GM19351 (cell line): ENCODE data around the gene CACNA1D.

Source experiments
- ATAC-seq: cut with Tn5 transposase; IDR thresholded peaks from one replicate; pipeline ENCODE4 v1.9.1; 2021; ENCODE audit warnings: mild to moderate bottlenecking, moderate library complexity; ENCODE audit not compliant: unreplicated experiment

The CACNA1D gene

GRCh38 chr3:53835257-53835656 is 340.8 kb downstream of the CACNA1D start:
- no peak for ATAC-seq

- no peak for ATAC-seq
These were observed 341.9 kb downstream of the CACNA1D start for GRCh38 chr3:53836084-53836872.

GRCh38 chr3:53837331-53837730 is 342.9 kb downstream of the CACNA1D start:
- ATAC-seq = no peak

GRCh38 chr3:53841296-53841695 is 346.9 kb downstream of the CACNA1D start:
- ATAC-seq = no peak

- ATAC-seq = no peak
These were observed 348.2 kb downstream of the CACNA1D start for GRCh38 chr3:53842436-53843194.

GRCh38 chr3:53843195-53844177 is 349.1 kb downstream of the CACNA1D start:
- no peak for ATAC-seq

GRCh38 chr3:53844262-53845102 is 350.1 kb downstream of the CACNA1D start:
- no peak for ATAC-seq

- ATAC-seq = peak; percentile 13
These were observed 350.9 kb downstream of the CACNA1D start for GRCh38 chr3:53845103-53845880.

GRCh38 chr3:53845881-53846133 is 351.4 kb downstream of the CACNA1D start:
- no peak for ATAC-seq

GRCh38 chr3:53846134-53846850 is 351.9 kb downstream of the CACNA1D start, which contains the start of the genes CHDH and IL17RB:
CHDH (minus strand) TSS chr3:53846419; CDS start chr3:53824008, 22,411 bp downstream.
IL17RB (plus strand) TSS chr3:53846568; CDS start chr3:53846589, 21 bp downstream.
- peak; percentile 51 for ATAC-seq

GRCh38 chr3:53846851-53847155 is 352.4 kb downstream of the CACNA1D start:
- no peak for ATAC-seq

- no peak for ATAC-seq
These were observed 355.5 kb downstream of the CACNA1D start for GRCh38 chr3:53849916-53850315.

GRCh38 chr3:53850895-53851294 is 356.5 kb downstream of the CACNA1D start:
- no peak for ATAC-seq

- no peak for ATAC-seq
These were observed 362.6 kb downstream of the CACNA1D start for GRCh38 chr3:53856964-53857363.

- no peak for ATAC-seq
These were observed 363.8 kb downstream of the CACNA1D start for GRCh38 chr3:53858096-53858741.

- ATAC-seq = no peak
These were observed 364.8 kb downstream of the CACNA1D start for GRCh38 chr3:53859178-53859577.

GRCh38 chr3:53860196-53860595 is 365.8 kb downstream of the CACNA1D start:
- no peak for ATAC-seq

- no peak for ATAC-seq
These were observed 367.8 kb downstream of the CACNA1D start for GRCh38 chr3:53862241-53862640.
